WTC11 (cell line): Measurements from ENCODE around the gene ECI1. TPM values are rescaled to one million over a fixed set of nuclear protein-coding genes. Genes with fewer than 3 reads are reported as not detected.

ENCODE experiments used
- ATAC-seq: fragments of 200-7000 bp; cut with Tn5 transposase; 2 replicates; pipeline ENCODE4 v1.10.0; 2021; ENCODE audit warnings: mild to moderate bottlenecking, moderate library complexity
- CTCF ChIA-PET: fragments of 300-600 bp; sonication (Branson Sonifier 250); formaldehyde crosslinking; loops from one replicate; lab custom pipeline; 2021; ENCODE audit warnings: antibody characterized with exemption; lab: Charles Lee
- POLR2A ChIA-PET: fragments of 350-600 bp; sonication (Branson Sonifier 250); formaldehyde crosslinking; loops from one replicate; lab custom pipeline; 2021; ENCODE audit warnings: antibody characterized with exemption; lab: Charles Lee
- DNase-seq: peaks from one replicate; pipeline ENCODE4 v3.0.0; 2021; ENCODE audit warnings: low spot score
- H3K27ac Mint-ChIP-seq: 2 replicates; pipeline ENCODE4 v1.8.0; 2021; ENCODE audit warnings: mixed read lengths
- H3K27me3 Mint-ChIP-seq: 2 replicates; pipeline ENCODE4 v1.8.0; 2021; ENCODE audit warnings: low read depth, mild to moderate bottlenecking, moderate library complexity, mixed read lengths
- H3K36me3 Mint-ChIP-seq: 2 replicates; pipeline ENCODE4 v1.8.0; 2021; ENCODE audit warnings: mixed read lengths
- H3K4me1 Mint-ChIP-seq: 2 replicates; pipeline ENCODE4 v1.8.0; 2022; ENCODE audit warnings: mixed read lengths
- H3K4me3 Mint-ChIP-seq: 2 replicates; pipeline ENCODE4 v1.8.0; 2021; ENCODE audit warnings: mild to moderate bottlenecking, moderate library complexity, mixed read lengths
- H3K9me3 Mint-ChIP-seq: 2 replicates; pipeline ENCODE4 v1.8.0; 2021; ENCODE audit warnings: mixed read lengths
- CREM ChIP-seq: sonication (generic); formaldehyde crosslinking; IDR thresholded peaks from 2 replicates; pipeline ENCODE4 v1.8.1; 2022; ENCODE audit warnings: mild to moderate bottlenecking, missing genetic modification reagents, moderate library complexity
- FOXP1 ChIP-seq: sonication (generic); formaldehyde crosslinking; IDR thresholded peaks from 2 replicates; pipeline ENCODE4 v1.8.0; 2022; ENCODE audit warnings: missing genetic modification reagents, mild to moderate bottlenecking, moderate library complexity, borderline replicate concordance
- JAZF1 ChIP-seq: fragments of 250-450 bp; sonication (Bioruptor Pico); IDR thresholded peaks from 2 replicates; pipeline ENCODE4 v1.9.0; 2021; ENCODE audit warnings: moderate library complexity, mild to moderate bottlenecking, inconsistent platforms
- SMAD3 ChIP-seq: sonication (generic); formaldehyde crosslinking; IDR thresholded peaks from 2 replicates; pipeline ENCODE4 v1.8.0; 2022; ENCODE audit warnings: missing genetic modification reagents, mild to moderate bottlenecking, borderline replicate concordance
- SOX15 ChIP-seq: fragments of 250-450 bp; sonication (Bioruptor Pico); IDR thresholded peaks from 2 replicates; pipeline ENCODE4 v1.9.0; 2021; ENCODE audit warnings: mild to moderate bottlenecking
- SP1 ChIP-seq: sonication (generic); formaldehyde crosslinking; conservative IDR thresholded peaks from 2 replicates; pipeline ENCODE4 v1.8.1; 2022; ENCODE audit warnings: missing genetic modification reagents
- ZNF138 ChIP-seq: sonication (generic); formaldehyde crosslinking; conservative IDR thresholded peaks from 2 replicates; pipeline ENCODE4 v1.8.1; 2022; ENCODE audit warnings: mild to moderate bottlenecking, moderate library complexity, missing genetic modification reagents
- ZNF263 ChIP-seq: sonication (generic); formaldehyde crosslinking; IDR thresholded peaks from 2 replicates; pipeline ENCODE4 v1.8.1; 2022; ENCODE audit warnings: low read depth, mild to moderate bottlenecking, moderate library complexity, missing genetic modification reagents
- total RNA-seq: library from RNA; stranded (reverse); gene quantifications from 3 replicates; pipeline ENCODE4 v1.2.3, GENCODE V29; 2021
- TF ChIP-seq, protein P1 (sequence below): sonication (generic); formaldehyde crosslinking; IDR thresholded peaks from 2 replicates; pipeline ENCODE4 v1.8.1; 2023; ENCODE audit warnings: mild to moderate bottlenecking, missing genetic modification reagents, moderate library complexity
- TF ChIP-seq, protein P2 (sequence below): sonication (generic); formaldehyde crosslinking; IDR thresholded peaks from 2 replicates; pipeline ENCODE4 v1.8.0; 2022; ENCODE audit warnings: mild to moderate bottlenecking, missing genetic modification reagents
- TF ChIP-seq, protein P3 (sequence below): sonication (generic); formaldehyde crosslinking; IDR thresholded peaks from 2 replicates; pipeline ENCODE4 v1.8.1; 2023; ENCODE audit warnings: mild to moderate bottlenecking, missing genetic modification reagents
- TF ChIP-seq, protein P4 (sequence below): sonication (generic); formaldehyde crosslinking; IDR thresholded peaks from 2 replicates; pipeline ENCODE4 v1.8.1; 2023; ENCODE audit warnings: mild to moderate bottlenecking, missing genetic modification reagents, borderline replicate concordance
- TF ChIP-seq, protein P5 (sequence below): fragments of 250-450 bp; sonication (Bioruptor Pico); IDR thresholded peaks from 2 replicates; pipeline ENCODE4 v1.9.0; 2021; ENCODE audit warnings: mild to moderate bottlenecking, borderline replicate concordance
- TF ChIP-seq, protein P6 (sequence below): fragments of 250-450 bp; sonication (Bioruptor Pico); conservative IDR thresholded peaks from 2 replicates; pipeline ENCODE4 v1.9.0; 2021; ENCODE audit warnings: mild to moderate bottlenecking

Gene ECI1
- total RNA-seq, 1 experiment from 2014 or later, result 100 TPM

DNA sequence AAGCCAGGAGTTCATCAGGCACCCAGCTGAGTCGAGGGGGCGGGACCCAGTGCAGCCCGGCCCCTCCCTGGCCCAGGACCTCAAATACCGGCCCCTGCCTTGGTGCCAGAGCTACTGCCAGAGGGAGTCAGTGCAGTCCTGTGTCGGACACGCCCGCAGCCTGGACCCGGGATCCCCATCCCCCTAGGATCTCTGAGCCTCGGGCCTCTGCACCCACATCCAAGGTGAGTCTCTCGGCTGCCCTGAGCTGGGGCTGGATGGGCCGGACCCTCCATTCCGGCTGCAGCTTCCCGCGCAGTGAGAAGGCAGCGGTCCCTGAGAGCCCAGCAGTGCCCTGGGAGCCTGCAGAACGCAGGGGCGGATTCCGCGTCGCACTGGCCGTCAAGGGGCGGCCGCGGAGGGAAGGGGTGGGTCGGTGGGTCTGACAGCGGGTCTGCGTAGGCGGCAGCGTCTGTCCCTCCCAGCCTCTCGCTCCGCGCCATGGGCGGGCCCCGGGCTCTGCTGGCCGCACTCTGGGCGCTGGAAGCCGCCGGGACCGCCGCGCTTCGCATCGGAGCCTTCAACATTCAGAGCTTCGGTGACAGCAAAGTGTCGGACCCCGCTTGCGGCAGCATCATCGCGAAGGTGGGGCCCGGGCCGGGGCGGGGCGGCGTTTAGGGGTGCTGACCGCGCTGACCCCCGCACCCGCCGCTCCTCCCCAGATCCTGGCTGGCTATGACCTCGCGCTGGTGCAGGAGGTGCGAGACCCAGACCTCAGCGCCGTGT lies 14.9 kb downstream of the ECI1 start, which contains the start of gene DNASE1L2 (continued):
- TF ChIP-seq, protein P1, sequence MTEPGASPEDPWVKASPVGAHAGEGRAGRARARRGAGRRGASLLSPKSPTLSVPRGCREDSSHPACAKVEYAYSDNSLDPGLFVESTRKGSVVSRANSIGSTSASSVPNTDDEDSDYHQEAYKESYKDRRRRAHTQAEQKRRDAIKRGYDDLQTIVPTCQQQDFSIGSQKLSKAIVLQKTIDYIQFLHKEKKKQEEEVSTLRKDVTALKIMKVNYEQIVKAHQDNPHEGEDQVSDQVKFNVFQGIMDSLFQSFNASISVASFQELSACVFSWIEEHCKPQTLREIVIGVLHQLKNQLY (CRISPR knock-in tag), result no peak
- TF ChIP-seq, protein P2, sequence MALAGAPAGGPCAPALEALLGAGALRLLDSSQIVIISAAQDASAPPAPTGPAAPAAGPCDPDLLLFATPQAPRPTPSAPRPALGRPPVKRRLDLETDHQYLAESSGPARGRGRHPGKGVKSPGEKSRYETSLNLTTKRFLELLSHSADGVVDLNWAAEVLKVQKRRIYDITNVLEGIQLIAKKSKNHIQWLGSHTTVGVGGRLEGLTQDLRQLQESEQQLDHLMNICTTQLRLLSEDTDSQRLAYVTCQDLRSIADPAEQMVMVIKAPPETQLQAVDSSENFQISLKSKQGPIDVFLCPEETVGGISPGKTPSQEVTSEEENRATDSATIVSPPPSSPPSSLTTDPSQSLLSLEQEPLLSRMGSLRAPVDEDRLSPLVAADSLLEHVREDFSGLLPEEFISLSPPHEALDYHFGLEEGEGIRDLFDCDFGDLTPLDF (CRISPR knock-in tag), result no peak
- no peak for TF ChIP-seq SOX15
- TF ChIP-seq, protein P3, sequence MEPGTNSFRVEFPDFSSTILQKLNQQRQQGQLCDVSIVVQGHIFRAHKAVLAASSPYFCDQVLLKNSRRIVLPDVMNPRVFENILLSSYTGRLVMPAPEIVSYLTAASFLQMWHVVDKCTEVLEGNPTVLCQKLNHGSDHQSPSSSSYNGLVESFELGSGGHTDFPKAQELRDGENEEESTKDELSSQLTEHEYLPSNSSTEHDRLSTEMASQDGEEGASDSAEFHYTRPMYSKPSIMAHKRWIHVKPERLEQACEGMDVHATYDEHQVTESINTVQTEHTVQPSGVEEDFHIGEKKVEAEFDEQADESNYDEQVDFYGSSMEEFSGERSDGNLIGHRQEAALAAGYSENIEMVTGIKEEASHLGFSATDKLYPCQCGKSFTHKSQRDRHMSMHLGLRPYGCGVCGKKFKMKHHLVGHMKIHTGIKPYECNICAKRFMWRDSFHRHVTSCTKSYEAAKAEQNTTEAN (CRISPR knock-in tag), result peak; percentile 48; the same call in 1 of the 2 replicates

DNA sequence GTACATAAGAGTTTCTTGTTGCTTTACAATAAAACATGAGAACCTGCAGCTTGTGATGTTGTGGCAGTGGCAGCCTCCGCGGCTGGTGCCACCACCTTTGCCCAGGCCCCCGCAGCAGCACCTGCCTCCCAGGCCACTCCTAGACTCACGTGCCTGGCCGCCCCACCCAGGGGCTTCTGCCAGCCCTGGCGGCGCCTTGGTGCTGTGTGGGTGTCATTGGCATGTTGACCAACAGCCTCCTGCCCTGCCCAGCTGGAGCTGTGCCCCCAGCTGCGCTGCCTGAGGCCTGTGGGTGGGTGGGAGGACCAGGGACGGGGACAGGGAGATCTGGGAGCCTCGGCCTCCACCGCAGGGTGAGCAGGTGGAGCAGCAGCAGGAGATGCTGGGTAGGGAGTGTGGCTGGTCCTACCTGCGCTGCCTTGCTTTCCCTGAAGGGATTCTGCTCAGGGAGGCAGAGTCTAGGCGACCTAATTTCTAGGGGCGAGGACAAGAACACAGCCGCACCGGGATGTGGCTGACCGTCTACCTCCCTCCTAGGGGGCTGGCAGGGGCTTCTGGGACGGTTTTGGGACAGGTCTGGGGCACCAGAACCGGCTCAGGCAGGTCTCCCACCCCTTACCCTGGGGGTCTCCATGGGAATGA lies 15.6 kb downstream of the ECI1 start:
- Mint-ChIP-seq H3K4me1 (no peaks in the 10 kb centered on the region), H3K4me3 (peak overlapping the region; percentile 47; the same call in 1 of the 2 replicates), H3K27ac (no peak overlapping the region), H3K36me3 (no peaks in the 10 kb centered on the region), H3K9me3 (no peaks in the 10 kb centered on the region), H3K27me3 (peaks cover 16% of the 10 kb centered on the region)
- ChIA-PET CTCF (interaction anchor here (1.0 to 4.5 kb wide), 7 partner anchors 16 to 265 kb away, joined by 3 to 51 read pairs (median 5); partner anchors contain the start of genes CASKIN1, ECI1 and PGP), POLR2A (interaction anchor here (1.0 to 4.1 kb wide), 3 partner anchors 16 to 28 kb away, joined by 4 to 28 read pairs (median 8); partner anchors contain the start of genes ECI1 and PGP)
- DNase-seq, result no peak
- ATAC-seq, result no peak
- no peak for TF ChIP-seq SMAD3 (CRISPR knock-in tag)
- TF ChIP-seq ZNF138 (CRISPR knock-in tag), result no peak
- TF ChIP-seq SP1 (CRISPR knock-in tag), result no peak
- TF ChIP-seq, protein P4, sequence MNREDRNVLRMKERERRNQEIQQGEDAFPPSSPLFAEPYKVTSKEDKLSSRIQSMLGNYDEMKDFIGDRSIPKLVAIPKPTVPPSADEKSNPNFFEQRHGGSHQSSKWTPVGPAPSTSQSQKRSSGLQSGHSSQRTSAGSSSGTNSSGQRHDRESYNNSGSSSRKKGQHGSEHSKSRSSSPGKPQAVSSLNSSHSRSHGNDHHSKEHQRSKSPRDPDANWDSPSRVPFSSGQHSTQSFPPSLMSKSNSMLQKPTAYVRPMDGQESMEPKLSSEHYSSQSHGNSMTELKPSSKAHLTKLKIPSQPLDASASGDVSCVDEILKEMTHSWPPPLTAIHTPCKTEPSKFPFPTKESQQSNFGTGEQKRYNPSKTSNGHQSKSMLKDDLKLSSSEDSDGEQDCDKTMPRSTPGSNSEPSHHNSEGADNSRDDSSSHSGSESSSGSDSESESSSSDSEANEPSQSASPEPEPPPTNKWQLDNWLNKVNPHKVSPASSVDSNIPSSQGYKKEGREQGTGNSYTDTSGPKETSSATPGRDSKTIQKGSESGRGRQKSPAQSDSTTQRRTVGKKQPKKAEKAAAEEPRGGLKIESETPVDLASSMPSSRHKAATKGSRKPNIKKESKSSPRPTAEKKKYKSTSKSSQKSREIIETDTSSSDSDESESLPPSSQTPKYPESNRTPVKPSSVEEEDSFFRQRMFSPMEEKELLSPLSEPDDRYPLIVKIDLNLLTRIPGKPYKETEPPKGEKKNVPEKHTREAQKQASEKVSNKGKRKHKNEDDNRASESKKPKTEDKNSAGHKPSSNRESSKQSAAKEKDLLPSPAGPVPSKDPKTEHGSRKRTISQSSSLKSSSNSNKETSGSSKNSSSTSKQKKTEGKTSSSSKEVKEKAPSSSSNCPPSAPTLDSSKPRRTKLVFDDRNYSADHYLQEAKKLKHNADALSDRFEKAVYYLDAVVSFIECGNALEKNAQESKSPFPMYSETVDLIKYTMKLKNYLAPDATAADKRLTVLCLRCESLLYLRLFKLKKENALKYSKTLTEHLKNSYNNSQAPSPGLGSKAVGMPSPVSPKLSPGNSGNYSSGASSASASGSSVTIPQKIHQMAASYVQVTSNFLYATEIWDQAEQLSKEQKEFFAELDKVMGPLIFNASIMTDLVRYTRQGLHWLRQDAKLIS (CRISPR knock-in tag), result no peak
- TF ChIP-seq JAZF1 (CRISPR knock-in tag), result no peak
- TF ChIP-seq CREM (CRISPR knock-in tag), result no peak
- no peak for TF ChIP-seq ZNF263 (CRISPR knock-in tag)
- no peak for TF ChIP-seq FOXP1 (CRISPR knock-in tag)

DNA sequence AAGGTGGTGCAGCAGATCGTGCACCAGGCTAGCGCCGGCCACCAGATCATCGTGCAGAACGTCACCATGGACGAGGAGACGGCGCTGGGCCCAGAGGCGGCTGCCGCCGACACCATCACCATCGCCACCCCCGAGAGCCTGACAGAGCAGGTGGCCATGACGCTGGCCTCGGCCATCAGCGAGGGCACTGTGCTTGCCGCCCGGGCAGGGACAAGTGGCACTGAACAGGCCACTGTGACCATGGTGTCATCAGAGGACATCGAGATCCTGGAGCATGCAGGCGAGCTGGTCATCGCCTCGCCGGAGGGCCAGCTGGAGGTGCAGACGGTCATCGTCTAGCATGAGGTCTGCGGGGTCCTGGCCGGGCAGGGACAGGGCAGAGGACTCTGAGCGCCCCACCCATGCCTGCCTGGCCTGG lies 16.1 kb downstream of the ECI1 start:
- Mint-ChIP-seq H3K9me3 (no peaks in the 10 kb centered on the region), H3K27me3 (peaks cover 16% of the 10 kb centered on the region), H3K27ac (no peak overlapping the region), H3K4me3 (no peak overlapping the region), H3K36me3 (no peaks in the 10 kb centered on the region), H3K4me1 (no peaks in the 10 kb centered on the region)
- DNase-seq (no peak), ATAC-seq (no peak)
- ChIA-PET POLR2A (interaction anchor here (2.5 to 4.1 kb wide), 2 partner anchors 17 to 21 kb away, joined by 8 to 28 read pairs; partner anchors contain the start of genes ECI1 and PGP), CTCF (interaction anchor here (4.5 kb wide), 1 partner anchor 40 kb away, joined by 51 read pairs; the partner anchor contains the start of gene CASKIN1)
- TF ChIP-seq SOX15, result no peak
- TF ChIP-seq, protein P5, sequence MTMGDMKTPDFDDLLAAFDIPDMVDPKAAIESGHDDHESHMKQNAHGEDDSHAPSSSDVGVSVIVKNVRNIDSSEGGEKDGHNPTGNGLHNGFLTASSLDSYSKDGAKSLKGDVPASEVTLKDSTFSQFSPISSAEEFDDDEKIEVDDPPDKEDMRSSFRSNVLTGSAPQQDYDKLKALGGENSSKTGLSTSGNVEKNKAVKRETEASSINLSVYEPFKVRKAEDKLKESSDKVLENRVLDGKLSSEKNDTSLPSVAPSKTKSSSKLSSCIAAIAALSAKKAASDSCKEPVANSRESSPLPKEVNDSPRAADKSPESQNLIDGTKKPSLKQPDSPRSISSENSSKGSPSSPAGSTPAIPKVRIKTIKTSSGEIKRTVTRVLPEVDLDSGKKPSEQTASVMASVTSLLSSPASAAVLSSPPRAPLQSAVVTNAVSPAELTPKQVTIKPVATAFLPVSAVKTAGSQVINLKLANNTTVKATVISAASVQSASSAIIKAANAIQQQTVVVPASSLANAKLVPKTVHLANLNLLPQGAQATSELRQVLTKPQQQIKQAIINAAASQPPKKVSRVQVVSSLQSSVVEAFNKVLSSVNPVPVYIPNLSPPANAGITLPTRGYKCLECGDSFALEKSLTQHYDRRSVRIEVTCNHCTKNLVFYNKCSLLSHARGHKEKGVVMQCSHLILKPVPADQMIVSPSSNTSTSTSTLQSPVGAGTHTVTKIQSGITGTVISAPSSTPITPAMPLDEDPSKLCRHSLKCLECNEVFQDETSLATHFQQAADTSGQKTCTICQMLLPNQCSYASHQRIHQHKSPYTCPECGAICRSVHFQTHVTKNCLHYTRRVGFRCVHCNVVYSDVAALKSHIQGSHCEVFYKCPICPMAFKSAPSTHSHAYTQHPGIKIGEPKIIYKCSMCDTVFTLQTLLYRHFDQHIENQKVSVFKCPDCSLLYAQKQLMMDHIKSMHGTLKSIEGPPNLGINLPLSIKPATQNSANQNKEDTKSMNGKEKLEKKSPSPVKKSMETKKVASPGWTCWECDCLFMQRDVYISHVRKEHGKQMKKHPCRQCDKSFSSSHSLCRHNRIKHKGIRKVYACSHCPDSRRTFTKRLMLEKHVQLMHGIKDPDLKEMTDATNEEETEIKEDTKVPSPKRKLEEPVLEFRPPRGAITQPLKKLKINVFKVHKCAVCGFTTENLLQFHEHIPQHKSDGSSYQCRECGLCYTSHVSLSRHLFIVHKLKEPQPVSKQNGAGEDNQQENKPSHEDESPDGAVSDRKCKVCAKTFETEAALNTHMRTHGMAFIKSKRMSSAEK (CRISPR knock-in tag), result no peak
- TF ChIP-seq FOXP1 (CRISPR knock-in tag), result 0 out of 2 replicates have a peak, but pooled peaks have one; percentile 39
- TF ChIP-seq, protein P6, sequence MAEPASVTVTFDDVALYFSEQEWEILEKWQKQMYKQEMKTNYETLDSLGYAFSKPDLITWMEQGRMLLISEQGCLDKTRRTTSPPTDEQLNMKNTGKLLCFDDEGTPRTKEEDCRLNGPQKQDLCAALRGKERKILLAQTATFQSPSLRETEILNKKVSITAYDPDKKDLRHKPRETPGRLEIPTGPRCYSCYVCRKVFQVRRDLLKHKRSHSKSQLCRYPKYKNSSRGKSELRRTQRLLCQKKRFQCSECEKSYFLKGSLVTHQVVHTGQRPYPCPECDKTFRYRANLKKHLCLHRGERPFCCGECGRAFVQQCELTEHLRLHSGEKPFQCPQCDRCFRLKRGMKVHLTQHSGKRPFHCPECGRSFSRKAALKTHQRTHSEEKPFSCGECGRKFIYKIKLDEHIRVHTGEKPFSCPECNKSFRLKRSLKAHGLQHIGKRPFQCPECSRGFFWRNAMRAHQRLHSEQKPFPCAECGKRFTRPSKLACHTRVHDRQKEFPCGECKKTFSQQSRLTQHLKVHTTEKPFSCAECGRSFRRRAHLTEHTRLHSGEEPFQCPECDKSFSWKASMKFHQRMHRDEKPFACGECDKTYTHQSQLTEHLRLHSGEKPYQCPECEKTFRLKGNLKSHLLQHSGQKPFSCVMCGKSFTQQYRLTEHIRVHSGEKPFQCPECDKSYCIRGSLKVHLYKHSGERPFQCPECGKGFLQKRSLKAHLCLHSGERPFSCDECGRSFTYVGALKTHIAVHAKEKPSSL (CRISPR knock-in tag), result no peak
